ENCODE measurements around the gene TAS2R10.
"Not testable (repeated sequence)": the region's sequence is repeated elsewhere in the genome, so short reads cannot be mapped to it uniquely, and the experiment has no call there.

TAS2R10 gene

GRCh38 chr12:10826258-10826657 lies at the start of gene TAS2R10:
TAS2R10 (minus strand) TSS chr12:10826358; CDS start chr12:10826269, 89 bp downstream.
- no peak for DNase-seq (ENCODE audit: low spot score)

- no peak for DNase-seq (ENCODE audit: low spot score)
Observed at GRCh38 chr12:10873378-10873777, 47.2 kb upstream of the TAS2R10 start.

GRCh38 chr12:10867381-10867780 lies 41.2 kb upstream of the TAS2R10 start:
- DNase-seq (ENCODE audit: low spot score) = no peak

GRCh38 chr12:10863512-10864218 lies 37.5 kb upstream of the TAS2R10 start:
- DNase-seq (ENCODE audit: low spot score) = no peak

- DNase-seq (ENCODE audit: low spot score) = no peak
Observed at GRCh38 chr12:10861366-10861765, 35.2 kb upstream of the TAS2R10 start.

- DNase-seq (ENCODE audit: low spot score) = no peak
Observed at GRCh38 chr12:10855807-10856206, 29.6 kb upstream of the TAS2R10 start.

GRCh38 chr12:10853776-10854175 lies 27.6 kb upstream of the TAS2R10 start:
- no peak for DNase-seq (ENCODE audit: low spot score)

- no peak for DNase-seq (ENCODE audit: low spot score)
Observed at GRCh38 chr12:10851243-10851858, 25.2 kb upstream of the TAS2R10 start.

- DNase-seq (ENCODE audit: low spot score) = no peak
Observed at GRCh38 chr12:10849425-10849878, 23.3 kb upstream of the TAS2R10 start, which contains the start of gene PRR4. PRR4 (minus strand) TSS chr12:10849475; CDS start chr12:10849437, 38 bp downstream.

- no peak for DNase-seq (ENCODE audit: low spot score)
Observed at GRCh38 chr12:10847744-10848143, 21.6 kb upstream of the TAS2R10 start.

- DNase-seq (ENCODE audit: low spot score) = no peak
Observed at GRCh38 chr12:10842862-10843261, 16.7 kb upstream of the TAS2R10 start.

- DNase-seq (ENCODE audit: low spot score) = no peak
Observed at GRCh38 chr12:10838461-10838860, 12.3 kb upstream of the TAS2R10 start.

- DNase-seq (ENCODE audit: low spot score) = no peak
Observed at GRCh38 chr12:10829994-10830393, 3.8 kb upstream of the TAS2R10 start.

GRCh38 chr12:10824957-10825356 lies 1.2 kb downstream of the TAS2R10 start:
- no peak for DNase-seq (ENCODE audit: low spot score)

- DNase-seq (ENCODE audit: low spot score) = no peak
Observed at GRCh38 chr12:10811883-10812536, 14.1 kb downstream of the TAS2R10 start.

- DNase-seq (ENCODE audit: low spot score) = no peak
Observed at GRCh38 chr12:10810068-10810467, 16.1 kb downstream of the TAS2R10 start, which contains the start of gene TAS2R9. TAS2R9 (minus strand) TSS chr12:10810168; CDS start chr12:10810075, 93 bp downstream.

GRCh38 chr12:10807186-10807585 lies 19.0 kb downstream of the TAS2R10 start, which contains the start of gene TAS2R8:
TAS2R8 (minus strand) TSS chr12:10807286; CDS start chr12:10806980, 306 bp downstream.
- no peak for DNase-seq (ENCODE audit: low spot score)

GRCh38 chr12:10802587-10802986 lies 23.6 kb downstream of the TAS2R10 start, which contains the start of gene TAS2R7:
TAS2R7 (minus strand) TSS chr12:10802627; CDS start chr12:10802570, 57 bp downstream.
- no peak for DNase-seq (ENCODE audit: low spot score)

- no peak for DNase-seq (ENCODE audit: low spot score)
Observed at GRCh38 chr12:10801741-10802140, 24.4 kb downstream of the TAS2R10 start.

- no peak for DNase-seq (ENCODE audit: low spot score)
Observed at GRCh38 chr12:10794222-10794621, 31.9 kb downstream of the TAS2R10 start.

GRCh38 chr12:10791769-10792168 lies 34.4 kb downstream of the TAS2R10 start:
- not testable (repeated sequence) for DNase-seq (ENCODE audit: low spot score)

- no peak for DNase-seq (ENCODE audit: low spot score)
Observed at GRCh38 chr12:10783252-10783651, 42.9 kb downstream of the TAS2R10 start.

- DNase-seq (ENCODE audit: low spot score) = no peak
Observed at GRCh38 chr12:10779103-10779502, 47.1 kb downstream of the TAS2R10 start.
